Posterior cingulate gyrus (tissue), 11 donors: ENCODE measurements around the gene EMILIN1.
"Not testable (repeated sequence)": the region's sequence is repeated elsewhere in the genome, so short reads cannot be mapped to it uniquely, and the experiment has no call there.

ENCODE experiments used
- DNase-seq, 10 donors: peaks; one replicate each; pipeline versions ENCODE4 v3.0.0 to v3.0.0-alpha.2; 2020 to 2021; ENCODE audit warnings: mixed read lengths in 3 of 10
- intact Hi-C: fragments of 100-400 bp; cut with DNase I; formaldehyde crosslinking; loops from one replicate; pipeline ENCODE4 v1.15.1; 2023

EMILIN1 gene

GRCh38 chr2:27111392-27112078, 33.1 kb downstream of the EMILIN1 start:
- intact Hi-C loops: not testable (repeated sequence)
- DNase-seq: peak in 2 of 10 donors; percentile 42 to 79

GRCh38 chr2:27115519-27115918, 37.1 kb downstream of the EMILIN1 start:
- no peak for DNase-seq
- intact Hi-C loops: no loop called here

- intact Hi-C loops: no loop called here
- peak in 4 of 10 donors; percentile 31 to 82 (median 40) for DNase-seq
Measured at GRCh38 chr2:27117995-27118524, 39.6 kb downstream of the EMILIN1 start.

- peak in 4 of 10 donors; percentile 30 to 89 (median 68) for DNase-seq
- intact Hi-C loops: no loop called here
Measured at GRCh38 chr2:27118525-27119329, 40.3 kb downstream of the EMILIN1 start, which contains the start of gene CGREF1. TSS of gene CGREF1 (minus strand) at chr2:27119128. CDS start at chr2:27104366, 14,762 bp downstream.

- intact Hi-C loops: not testable (repeated sequence)
- DNase-seq: peak in 1 of 10 donors; percentile 30
Measured at GRCh38 chr2:27119330-27119670, 40.9 kb downstream of the EMILIN1 start.

- intact Hi-C loops: no loop called here
- no peak for DNase-seq
Measured at GRCh38 chr2:27121906-27122305, 43.5 kb downstream of the EMILIN1 start.

GRCh38 chr2:27122791-27123190, 44.4 kb downstream of the EMILIN1 start:
- peak in 1 of 10 donors; percentile 71 for DNase-seq
- intact Hi-C loops: no loop called here

GRCh38 chr2:27123302-27124150, 45.1 kb downstream of the EMILIN1 start, which contains the start of gene ABHD1:
TSS of gene ABHD1 (plus strand) at chr2:27123815. CDS start at chr2:27123949, 134 bp downstream.
- intact Hi-C loops: no loop called here
- DNase-seq: peak; percentile 53 to 97 (median 78)

- intact Hi-C loops: no loop called here
- no peak for DNase-seq
Measured at GRCh38 chr2:27125104-27125503, 46.7 kb downstream of the EMILIN1 start.

- intact Hi-C loops: no loop called here
- no peak for DNase-seq
Measured at GRCh38 chr2:27126252-27126710, 47.9 kb downstream of the EMILIN1 start.

- intact Hi-C loops: no loop called here
- DNase-seq: no peak
Measured at GRCh38 chr2:27127883-27128667, 49.7 kb downstream of the EMILIN1 start.

- no peak for DNase-seq
- intact Hi-C loops: no loop called here
Measured at GRCh38 chr2:27128668-27129571, 50.5 kb downstream of the EMILIN1 start.

- intact Hi-C loops: loop anchor here (5.0 kb wide), 2 partner anchors 43 to 82 kb away; partner anchors contain the start of genes ATRAID, KHK and SLC5A6
- DNase-seq: no peak
Measured at GRCh38 chr2:27130396-27130795, 52.0 kb downstream of the EMILIN1 start.

- intact Hi-C loops: loop anchor here (5.0 kb wide), 2 partner anchors 44 to 81 kb away; partner anchors contain the start of genes ATRAID, KHK and SLC5A6
- no peak for DNase-seq
Measured at GRCh38 chr2:27131429-27131828, 53.0 kb downstream of the EMILIN1 start.

- DNase-seq: no peak
- intact Hi-C loops: loop anchor here (5.0 kb wide), 2 partner anchors 46 to 79 kb away; partner anchors contain the start of genes ATRAID, KHK and SLC5A6
Measured at GRCh38 chr2:27133195-27133875, 54.9 kb downstream of the EMILIN1 start.

- intact Hi-C loops: loop anchor here (5.0 kb wide), 2 partner anchors 47 to 78 kb away; partner anchors contain the start of genes ATRAID, KHK and SLC5A6
- peak; percentile 90 to 99 (median 96) for DNase-seq
Measured at GRCh38 chr2:27133905-27134780, 55.7 kb downstream of the EMILIN1 start, which contains the start of gene PREB. TSS of gene PREB (minus strand) at chr2:27134636. CDS start at chr2:27134421, 215 bp downstream.
